Mucosa of gallbladder (tissue), 1 donor: ENCODE data around the gene TNRC18. TPM values are rescaled to one million over a fixed set of nuclear protein-coding genes. Genes with fewer than 3 reads are reported as not detected.

Experiments
- DNase-seq: peaks from one replicate; pipeline ENCODE4 v3.0.0-alpha.2; 2020; ENCODE audit warnings: low spot score
- total RNA-seq: library from RNA; stranded (reverse); gene quantifications from one replicate; pipeline ENCODE4 v1.2.1, GENCODE V29; 2021
- donor health status: DM: no; HTN: no; CAD: no.

The TNRC18 gene
- total RNA-seq, 1 donor from 2014 or later = 171 TPM

DNA sequence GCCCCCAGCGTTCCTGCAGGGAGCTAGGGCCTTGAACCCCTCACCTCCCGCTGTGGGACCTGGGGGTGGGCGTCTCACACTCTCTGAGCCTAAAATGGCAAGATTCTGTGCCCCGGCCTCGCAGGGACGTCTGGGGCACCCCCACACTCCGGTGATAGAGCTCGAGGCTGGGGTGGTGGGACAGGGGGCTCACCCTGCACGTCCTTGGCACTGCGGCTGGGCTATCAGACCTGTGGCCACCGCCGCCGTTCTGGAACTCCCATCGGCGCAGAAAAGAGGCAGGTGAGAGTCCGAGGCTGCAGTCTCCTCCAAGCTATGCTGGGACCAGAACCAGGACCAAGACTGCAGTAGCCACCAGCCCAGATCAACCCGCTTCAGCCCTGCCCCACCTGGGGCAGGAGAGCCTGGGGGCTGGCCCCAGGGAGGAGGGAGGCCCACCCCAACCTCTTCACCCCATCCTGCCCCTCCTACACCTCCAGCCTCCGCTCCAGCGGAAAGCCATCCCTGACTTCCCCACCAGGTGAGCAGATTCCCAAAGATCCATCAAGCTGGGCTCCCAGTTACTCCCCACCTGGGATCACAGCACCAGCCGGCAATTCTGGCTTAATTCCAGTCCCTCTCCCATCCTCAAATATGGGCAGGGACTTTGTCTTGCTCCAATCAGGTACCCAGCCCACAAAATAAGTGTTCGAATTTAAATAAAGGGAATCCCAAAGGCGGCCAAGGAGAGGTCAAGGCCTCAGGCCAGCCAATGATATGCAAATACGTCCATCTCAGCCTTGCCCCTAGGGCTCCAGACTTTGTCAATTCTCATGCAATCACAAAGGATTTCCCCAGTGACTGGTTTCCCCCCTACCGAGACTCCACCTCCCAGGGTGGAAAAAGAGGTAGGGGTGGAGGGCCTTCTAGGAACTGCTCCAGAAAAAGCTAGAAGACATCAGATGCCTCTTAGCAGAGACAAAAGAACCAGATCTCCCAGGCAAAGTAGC, 16.4 kb downstream of the TNRC18 start:
- DNase-seq = no peak

- no peak for DNase-seq
Measured at GRCh38 chr7:5404421-5404826, 19.2 kb downstream of the TNRC18 start.

GRCh38 chr7:5403442-5403841, 20.2 kb downstream of the TNRC18 start:
- no peak for DNase-seq

DNA sequence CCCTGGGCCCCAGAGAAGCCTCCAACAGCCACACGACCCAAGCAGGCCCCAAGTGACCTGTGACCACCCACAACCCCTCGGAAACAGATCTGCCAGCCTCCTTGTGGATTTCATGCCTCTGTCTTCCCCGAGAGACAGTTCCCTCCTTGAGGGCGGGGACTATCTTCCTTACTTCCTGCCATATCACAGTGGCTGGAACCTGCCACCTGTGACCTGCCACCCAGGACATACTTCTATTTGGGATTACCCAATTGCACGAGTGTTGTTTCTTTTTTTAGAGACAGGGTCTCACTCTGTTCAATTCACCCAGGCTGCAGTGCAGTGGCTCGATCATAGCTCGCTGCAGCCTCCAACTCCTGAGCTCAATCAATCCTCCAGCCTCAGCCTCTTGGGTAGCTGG, 25.9 kb downstream of the TNRC18 start:
- DNase-seq = no peak

DNA sequence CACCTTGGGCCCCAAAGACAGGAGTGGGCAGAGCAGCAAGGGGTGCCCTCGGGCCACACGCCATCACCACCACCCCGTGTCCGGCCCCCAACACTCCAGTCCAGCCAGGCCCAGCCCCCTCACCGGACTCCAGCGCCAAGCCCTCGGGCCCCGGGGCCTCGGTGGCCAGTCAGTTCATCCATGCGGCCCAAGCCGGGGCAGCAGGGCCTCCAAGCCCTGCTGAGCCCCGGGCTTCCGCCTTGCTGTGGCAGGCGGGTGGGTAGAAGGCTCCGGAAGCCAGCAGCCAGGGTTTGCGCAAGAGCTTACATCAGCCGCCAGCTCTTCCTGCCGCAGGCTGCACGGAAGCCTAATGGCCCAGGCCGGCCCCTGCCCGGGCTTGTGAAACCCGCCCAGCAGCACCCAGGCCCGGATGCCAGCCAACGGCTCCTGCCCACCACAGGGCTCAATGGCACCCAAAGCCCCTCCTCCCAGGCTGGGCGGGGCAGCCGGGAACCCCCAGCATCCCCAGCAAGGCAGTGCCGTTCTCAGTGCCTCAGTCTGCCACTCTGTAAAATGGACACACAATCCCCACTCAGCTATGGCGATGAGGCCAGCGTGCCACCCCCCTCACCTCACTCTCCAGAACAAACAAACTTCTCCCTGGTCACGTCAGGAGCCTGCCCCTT, 26.5 kb downstream of the TNRC18 start:
- DNase-seq = peak; percentile 92

- DNase-seq = peak; percentile 32
Measured at GRCh38 chr7:5396542-5396941, 27.1 kb downstream of the TNRC18 start.

DNA sequence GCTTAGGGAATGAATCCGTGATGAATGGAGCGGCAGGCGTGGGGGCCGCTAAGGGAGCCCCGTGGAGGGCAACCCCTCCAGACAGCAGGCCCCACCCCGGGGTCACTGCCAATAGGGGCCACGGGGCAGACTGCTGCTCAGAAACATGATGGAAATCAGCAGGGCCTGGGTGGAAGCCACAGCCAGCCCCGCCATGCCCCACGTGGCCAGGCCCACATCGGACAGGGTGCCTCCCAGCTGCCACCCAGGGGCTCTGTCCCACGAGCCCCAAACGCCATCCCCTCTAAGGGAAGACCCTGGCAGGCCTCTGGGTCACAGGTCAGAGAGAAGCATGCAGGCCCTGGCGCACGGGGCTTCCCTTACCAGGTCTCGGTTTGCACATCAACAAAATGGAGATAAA, 28.4 kb downstream of the TNRC18 start:
- no peak for DNase-seq

- DNase-seq = no peak
Measured at GRCh38 chr7:5394264-5395105, 29.1 kb downstream of the TNRC18 start.

DNA sequence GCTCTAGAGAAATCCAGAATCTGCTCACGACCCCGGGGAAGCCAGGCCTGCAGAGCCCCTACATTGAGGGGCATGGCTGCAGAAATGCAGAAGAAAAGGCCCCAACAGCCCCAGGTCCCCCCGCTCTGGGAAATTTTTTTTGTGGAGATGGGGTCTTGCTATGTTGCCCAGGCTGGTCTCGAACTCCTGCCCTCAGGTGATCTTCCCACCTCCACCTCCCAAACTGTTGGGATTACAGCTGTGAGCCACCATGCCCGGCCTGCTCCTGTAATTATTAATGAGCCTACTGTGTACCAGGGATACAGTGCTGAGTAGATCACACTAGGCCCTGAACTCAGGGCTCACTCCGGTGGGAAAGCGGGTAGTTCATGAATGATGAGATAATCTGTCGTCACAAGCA, 29.9 kb downstream of the TNRC18 start:
- DNase-seq = no peak

- DNase-seq = no peak
Measured at GRCh38 chr7:5393328-5393727, 30.3 kb downstream of the TNRC18 start.

- DNase-seq = no peak
Measured at GRCh38 chr7:5390918-5391317, 32.7 kb downstream of the TNRC18 start.

- no peak for DNase-seq
Measured at GRCh38 chr7:5388905-5389433, 34.7 kb downstream of the TNRC18 start.

- no peak for DNase-seq
Measured at GRCh38 chr7:5388273-5388901, 35.2 kb downstream of the TNRC18 start.

DNA sequence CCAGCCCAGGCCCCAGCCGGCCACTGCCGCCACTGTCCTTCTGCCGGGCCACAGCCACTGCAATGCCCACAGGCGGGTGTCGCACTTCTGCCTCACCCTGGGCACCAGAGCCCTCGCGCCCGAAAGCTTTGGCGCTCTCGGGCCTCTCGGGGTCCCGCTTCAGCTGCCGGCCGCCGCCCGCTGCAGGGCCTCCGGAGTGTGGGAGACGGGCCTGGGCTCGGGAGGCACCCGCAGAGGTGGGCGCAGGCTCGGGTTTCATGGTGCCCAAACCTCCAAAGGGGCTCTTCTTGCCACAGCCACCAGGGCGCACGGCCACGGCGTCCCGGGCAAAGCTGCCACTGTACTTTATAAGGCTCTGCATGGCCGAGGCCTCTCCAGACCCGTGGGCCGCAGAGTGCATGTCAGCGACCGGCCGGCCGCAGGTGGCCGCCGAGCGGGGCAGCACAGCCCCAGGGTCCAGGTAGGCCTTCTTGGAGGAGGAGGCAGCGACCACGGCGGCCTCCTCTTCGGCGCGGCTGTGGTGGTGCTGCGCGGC, 35.9 kb downstream of the TNRC18 start:
- no peak for DNase-seq

GRCh38 chr7:5384618-5385017, 39.0 kb downstream of the TNRC18 start:
- no peak for DNase-seq

GRCh38 chr7:5383314-5384098, 40.1 kb downstream of the TNRC18 start:
- DNase-seq = no peak

GRCh38 chr7:5382281-5382892, 41.2 kb downstream of the TNRC18 start:
- DNase-seq = no peak

- DNase-seq = no peak
Measured at GRCh38 chr7:5381071-5381772, 42.4 kb downstream of the TNRC18 start.
